ENCODE measurements around the gene TSHZ2. TPM values are rescaled to one million over a fixed set of nuclear protein-coding genes. Genes with fewer than 3 reads are reported as not detected.
"Not testable (repeated sequence)": the region's sequence is repeated elsewhere in the genome, so short reads cannot be mapped to it uniquely, and the experiment has no call there.

Gene TSHZ2
- total RNA-seq, 3 donors from 2014 or later (not counting 1 experiment from before 2014, with no cell fraction given) = 1.8 to 1.9 TPM; not detected in 1

DNA sequence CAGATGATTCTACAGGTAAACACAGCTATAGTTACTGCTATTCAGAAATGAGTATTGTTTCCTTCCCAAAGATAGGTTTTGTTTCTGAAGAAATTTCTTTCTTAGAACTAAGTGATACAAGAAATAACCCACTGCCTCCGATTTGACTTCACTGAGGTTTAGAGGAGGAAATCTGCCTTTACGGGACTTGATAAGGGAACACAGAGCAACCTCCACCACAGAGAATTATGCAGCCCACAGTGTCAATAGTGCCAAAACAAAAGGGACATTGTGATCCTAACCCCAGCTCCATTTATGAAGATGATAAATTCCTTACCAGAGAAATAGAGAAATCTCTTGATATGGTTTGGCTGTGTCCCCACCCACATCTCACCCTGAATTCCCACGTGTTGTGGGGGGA lies 456.8 kb downstream of the TSHZ2 start:
- 63% methylated on average over 1 of the region's 3 CpGs for WGBS (ENCODE audit: insufficient coverage)
- ATAC-seq (no peak), DNase-seq (no peak)
- Mint-ChIP-seq H3K9me3 (no peaks in the 10 kb centered on the region), H3K4me1 (no peaks in the 10 kb centered on the region), H3K27ac (no peak overlapping the region), H3K36me3 (no peaks in the 10 kb centered on the region), H3K4me3 (no peak overlapping the region), H3K27me3 (ENCODE audit: low read depth in 2 of 2) (peaks cover 16 to 50% of the 10 kb centered on the region in 2 donors)
- TF ChIP-seq, protein P1, sequence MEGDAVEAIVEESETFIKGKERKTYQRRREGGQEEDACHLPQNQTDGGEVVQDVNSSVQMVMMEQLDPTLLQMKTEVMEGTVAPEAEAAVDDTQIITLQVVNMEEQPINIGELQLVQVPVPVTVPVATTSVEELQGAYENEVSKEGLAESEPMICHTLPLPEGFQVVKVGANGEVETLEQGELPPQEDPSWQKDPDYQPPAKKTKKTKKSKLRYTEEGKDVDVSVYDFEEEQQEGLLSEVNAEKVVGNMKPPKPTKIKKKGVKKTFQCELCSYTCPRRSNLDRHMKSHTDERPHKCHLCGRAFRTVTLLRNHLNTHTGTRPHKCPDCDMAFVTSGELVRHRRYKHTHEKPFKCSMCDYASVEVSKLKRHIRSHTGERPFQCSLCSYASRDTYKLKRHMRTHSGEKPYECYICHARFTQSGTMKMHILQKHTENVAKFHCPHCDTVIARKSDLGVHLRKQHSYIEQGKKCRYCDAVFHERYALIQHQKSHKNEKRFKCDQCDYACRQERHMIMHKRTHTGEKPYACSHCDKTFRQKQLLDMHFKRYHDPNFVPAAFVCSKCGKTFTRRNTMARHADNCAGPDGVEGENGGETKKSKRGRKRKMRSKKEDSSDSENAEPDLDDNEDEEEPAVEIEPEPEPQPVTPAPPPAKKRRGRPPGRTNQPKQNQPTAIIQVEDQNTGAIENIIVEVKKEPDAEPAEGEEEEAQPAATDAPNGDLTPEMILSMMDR (IDR thresholded peaks at IDR 0.05) = no peak
- Histone ChIP-seq H3K27me3 (ENCODE audit: control insufficient read depth, insufficient read depth, low read length) (no peaks in the 10 kb centered on the region), H3K27ac (ENCODE audit: low read length) (no peak overlapping the region), H3K36me3 (ENCODE audit: control insufficient read depth, insufficient read depth, low read length) (no peaks in the 10 kb centered on the region), H3K4me1 (ENCODE audit: control insufficient read depth, insufficient read depth, low read length) (no peaks in the 10 kb centered on the region), H3K9me3 (ENCODE audit: control insufficient read depth, insufficient read depth, low read length) (no peaks in the 10 kb centered on the region), H3K4me3 (ENCODE audit: low read length) (no peak overlapping the region)
- intact Hi-C loops (cut with micrococcal nuclease) = no loop called here

DNA sequence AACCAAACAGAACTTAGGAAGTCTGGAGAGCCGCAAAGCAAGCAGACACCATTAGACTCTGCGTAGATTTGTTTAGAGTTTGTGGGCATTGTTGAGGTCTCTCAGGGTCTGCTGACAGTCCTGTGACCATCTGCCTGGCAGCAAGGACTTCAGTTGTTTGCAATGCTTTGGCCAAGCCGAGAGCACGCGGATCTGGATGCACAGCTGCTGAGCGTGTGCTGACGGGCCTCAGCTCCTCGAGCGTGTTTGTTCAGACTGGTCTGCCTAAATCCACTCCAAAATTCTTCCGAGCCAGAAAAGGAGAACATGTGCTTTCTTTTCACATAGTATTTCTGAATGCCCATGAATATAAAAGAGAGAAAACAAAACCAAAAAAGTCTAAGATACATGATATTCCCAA lies 462.5 kb downstream of the TSHZ2 start:
- Mint-ChIP-seq H3K36me3 (no peaks in the 10 kb centered on the region), H3K4me3 (no peak overlapping the region), H3K27me3 (ENCODE audit: low read depth in 2 of 2) (peaks cover 9 to 31% of the 10 kb centered on the region in 2 donors), H3K27ac (no peak overlapping the region), H3K4me1 (no peaks in the 10 kb centered on the region), H3K9me3 (peaks cover 0 to 2% of the 10 kb centered on the region in 2 donors)
- ATAC-seq (no peak), DNase-seq (no peak)
- Histone ChIP-seq H3K36me3 (ENCODE audit: control insufficient read depth, insufficient read depth, low read length) (no peaks in the 10 kb centered on the region), H3K4me1 (ENCODE audit: control insufficient read depth, insufficient read depth, low read length) (no peaks in the 10 kb centered on the region), H3K27me3 (ENCODE audit: control insufficient read depth, insufficient read depth, low read length) (no peaks in the 10 kb centered on the region), H3K27ac (ENCODE audit: low read length) (no peak overlapping the region), H3K9me3 (ENCODE audit: control insufficient read depth, insufficient read depth, low read length) (no peaks in the 10 kb centered on the region), H3K4me3 (ENCODE audit: low read length) (no peak overlapping the region)
- intact Hi-C loops (cut with micrococcal nuclease) = no loop called here
- TF ChIP-seq, protein P1 (IDR thresholded peaks at IDR 0.05) = no peak
- 91% methylated on average over 10 of the region's 10 CpGs for WGBS (ENCODE audit: insufficient coverage)

DNA sequence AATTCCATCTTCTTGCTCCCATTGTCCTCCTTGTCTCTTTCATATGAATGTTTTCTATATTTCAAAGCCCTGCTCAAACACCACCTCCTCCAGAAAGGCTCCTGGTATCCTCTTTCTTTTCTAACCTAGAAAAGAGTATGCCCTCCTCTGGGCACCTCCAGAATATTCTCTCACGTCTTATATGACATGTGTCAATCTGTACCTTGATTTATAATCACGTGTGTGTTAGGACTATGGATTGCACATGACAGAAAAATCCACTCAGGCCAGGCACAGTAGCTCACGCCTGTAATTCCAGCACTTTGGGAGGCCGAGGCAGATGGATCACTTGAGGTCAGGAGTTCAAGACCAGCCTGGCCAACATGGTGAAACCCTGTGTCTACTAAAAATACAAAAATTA lies 464.8 kb downstream of the TSHZ2 start:
- H3K4me3 Mint-ChIP-seq; H3K9me3 ChIP-seq (ENCODE audit: control insufficient read depth, insufficient read depth, low read length); H3K27ac Mint-ChIP-seq; DNase-seq; intact Hi-C loops (cut with micrococcal nuclease); H3K9me3 Mint-ChIP-seq; H3K36me3 Mint-ChIP-seq; H3K4me1 Mint-ChIP-seq; H3K36me3 ChIP-seq (ENCODE audit: control insufficient read depth, insufficient read depth, low read length); ATAC-seq; H3K27ac ChIP-seq (ENCODE audit: low read length); H3K27me3 ChIP-seq (ENCODE audit: control insufficient read depth, insufficient read depth, low read length); H3K4me3 ChIP-seq (ENCODE audit: low read length); H3K4me1 ChIP-seq (ENCODE audit: control insufficient read depth, insufficient read depth, low read length): not testable (repeated sequence)
- peaks cover 12 to 31% of the 10 kb centered on the region in 2 donors for H3K27me3 Mint-ChIP-seq (ENCODE audit: low read depth in 2 of 2)
- 88% methylated on average over 4 of the region's 4 CpGs for WGBS (ENCODE audit: insufficient coverage)

DNA sequence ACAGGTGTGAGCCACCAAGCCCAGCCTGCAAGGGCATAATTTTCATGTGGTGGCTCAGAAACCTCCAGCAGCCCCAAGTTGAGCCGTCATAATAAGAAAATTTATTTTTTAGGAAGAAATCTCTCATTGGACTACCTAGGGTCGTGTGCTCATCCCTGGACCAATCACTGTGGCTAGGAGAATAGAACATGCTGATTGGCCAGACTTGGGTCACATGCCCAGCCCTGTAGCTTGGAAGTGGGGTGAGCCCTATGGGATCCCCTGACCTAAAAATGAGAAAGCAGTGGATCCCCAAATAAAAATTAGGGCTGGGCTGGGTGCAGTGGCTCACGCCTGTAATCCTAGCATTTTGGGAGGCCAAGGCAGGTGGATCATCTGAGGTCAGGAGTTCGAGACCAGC lies 466.2 kb downstream of the TSHZ2 start:
- H3K9me3 Mint-ChIP-seq = peaks cover 0 to 2% of the 10 kb centered on the region in 2 donors

More for the DNA sequence above, 466.2 kb downstream of the TSHZ2 start:
- no peak overlapping the region for H3K27ac Mint-ChIP-seq
- H3K27me3 Mint-ChIP-seq (ENCODE audit: low read depth in 2 of 2) = peaks cover 15 to 19% of the 10 kb centered on the region in 2 donors
- no peaks in the 10 kb centered on the region for H3K36me3 Mint-ChIP-seq
- no peak overlapping the region for H3K27ac ChIP-seq (ENCODE audit: low read length)
- DNase-seq (no peak), ATAC-seq (no peak)
- H3K27me3 ChIP-seq (ENCODE audit: control insufficient read depth, insufficient read depth, low read length) = no peaks in the 10 kb centered on the region
- WGBS (ENCODE audit: insufficient coverage) = 87% methylated on average over 4 of the region's 4 CpGs
- no peak overlapping the region for H3K4me3 ChIP-seq (ENCODE audit: low read length)
- H3K4me1 Mint-ChIP-seq = no peaks in the 10 kb centered on the region
- no peaks in the 10 kb centered on the region for H3K36me3 ChIP-seq (ENCODE audit: control insufficient read depth, insufficient read depth, low read length)
- no peaks in the 10 kb centered on the region for H3K9me3 ChIP-seq (ENCODE audit: control insufficient read depth, insufficient read depth, low read length)
- no peaks in the 10 kb centered on the region for H3K4me1 ChIP-seq (ENCODE audit: control insufficient read depth, insufficient read depth, low read length)
- H3K4me3 Mint-ChIP-seq = no peak overlapping the region
- TF ChIP-seq, protein P1 (IDR thresholded peaks at IDR 0.05) = no peak
- intact Hi-C loops (cut with micrococcal nuclease) = no loop called here
